Endothelial cell of umbilical vein (primary cell): ENCODE data around the gene DQX1. TPM values are rescaled to one million over a fixed set of nuclear protein-coding genes. Genes with fewer than 3 reads are reported as not detected.
A peak's percentile ranks its signal among the peaks of the same experiment; 100 is the strongest.

ENCODE experiments used
- BruUV-seq: library from RNA; stranded (reverse); fragments of 400-500 nt; replicated peaks from 2 replicates; lab custom pipeline; 2021; lab: Mats Ljungman, UMichigan
- CTCF ChIA-PET: fragments of 300-600, 350-600 bp; sonication (Branson Sonifier 250); formaldehyde crosslinking; loops from one replicate; lab custom pipeline; 2021; ENCODE audit warnings: antibody characterized with exemption, inconsistent platforms; lab: Charles Lee
- POLR2A ChIA-PET: fragments of 300-600, 350-600 bp; sonication (Branson Sonifier 250); formaldehyde crosslinking; loops from one replicate; lab custom pipeline; 2021; ENCODE audit warnings: antibody characterized with exemption, inconsistent platforms; lab: Charles Lee
- DNase-seq: peaks from one replicate; pipeline ENCODE4 v3.0.0-alpha.2; 2011; ENCODE audit warnings: low read depth, low spot score
- FAIRE-seq: peaks from 2 replicates; lab custom pipeline; 2011; peaks lifted over from hg19 to GRCh38; lab: Jason Lieb, UNC
- H2AFZ ChIP-seq: 2 replicates; pipeline ENCODE4 v1.6.0; 2012; ENCODE audit warnings: low read depth, low read length, control low read depth, inconsistent platforms
- H3K27ac ChIP-seq: 2 replicates; pipeline ENCODE4 v1.5.1; 2011; ENCODE audit warnings: low read depth, mild to moderate bottlenecking, control low read depth, low read length, moderate library complexity; ENCODE audit not compliant: insufficient read depth
- H3K27me3 ChIP-seq, 2 experiments: 2 replicates each; pipeline versions ENCODE4 v1.6.0 to v1.6.1; 2011; ENCODE audit warnings: low read length in 2 of 2, mixed read lengths in 1 of 2; ENCODE audit not compliant: control insufficient read depth in 2 of 2, insufficient read depth in 2 of 2
- H3K36me3 ChIP-seq, 2 experiments: 2 replicates in 1 of 2; 3 replicates in 1 of 2; pipeline ENCODE4 v1.5.1; 2011; ENCODE audit warnings: low read length in 2 of 2, mild to moderate bottlenecking in 1 of 2, moderate library complexity in 1 of 2; ENCODE audit not compliant: control insufficient read depth in 2 of 2, insufficient read depth in 2 of 2; ENCODE audit errors: extremely low read depth in 1 of 2
- H3K4me1 ChIP-seq: 3 replicates; pipeline ENCODE4 v1.5.1; 2011; ENCODE audit warnings: mild to moderate bottlenecking, low read length; ENCODE audit not compliant: control insufficient read depth, insufficient read depth; ENCODE audit errors: extremely low read depth
- H3K4me2 ChIP-seq: 2 replicates; pipeline ENCODE4 v1.6.1; 2011; ENCODE audit warnings: low read length, control low read depth, mixed read lengths; ENCODE audit not compliant: insufficient read depth
- H3K4me3 ChIP-seq, 3 experiments: fragments of 200-600 bp in 1 of 3; sonication (generic), shearing (Covaris generic) in 1 of 3; replicated peaks in 1 of 3; 2 replicates each; pipeline ENCODE4 v1.5.1; 2011 to 2016; ENCODE audit warnings: control low read depth in 3 of 3, low read length in 3 of 3, mild to moderate bottlenecking in 2 of 3, inconsistent platforms in 1 of 3, low read depth in 1 of 3, moderate library complexity in 1 of 3; ENCODE audit not compliant: insufficient read depth in 1 of 3
- H3K79me2 ChIP-seq: 2 replicates; pipeline ENCODE4 v1.6.0; 2012; ENCODE audit warnings: low read length, inconsistent platforms; ENCODE audit not compliant: control insufficient read depth, insufficient read depth
- H3K9ac ChIP-seq: replicated peaks from 2 replicates; pipeline ENCODE3; 2011; ENCODE audit warnings: low read length, control low read depth; ENCODE audit not compliant: insufficient read depth; ENCODE audit errors: extremely low read depth
- H3K9me1 ChIP-seq: replicated peaks from 3 replicates; pipeline ENCODE4 v1.6.0; 2011; ENCODE audit warnings: mild to moderate bottlenecking, low read length; ENCODE audit not compliant: control insufficient read depth, insufficient read depth; ENCODE audit errors: extremely low read depth
- H3K9me3 ChIP-seq: replicated peaks from 2 replicates; pipeline ENCODE4 v1.5.1; 2012; ENCODE audit warnings: low read length, inconsistent platforms; ENCODE audit not compliant: control insufficient read depth, insufficient read depth
- H4K20me1 ChIP-seq: replicated peaks from 2 replicates; pipeline ENCODE3; 2011; ENCODE audit warnings: mild to moderate bottlenecking, low read length; ENCODE audit not compliant: control insufficient read depth, insufficient read depth; ENCODE audit errors: extremely low read depth
- EZH2 ChIP-seq: IDR thresholded peaks from 2 replicates; pipeline ENCODE4 v1.6.1; 2012; ENCODE audit warnings: borderline replicate concordance, low read depth, mild to moderate bottlenecking, moderate library complexity, low read length, inconsistent platforms; ENCODE audit not compliant: severe bottlenecking
- GATA2 ChIP-seq: IDR thresholded peaks from 2 replicates; pipeline ENCODE4 v1.7.0; 2011; ENCODE audit warnings: low read depth, mild to moderate bottlenecking, moderate library complexity, mixed read lengths, low read length; ENCODE audit not compliant: insufficient read length, insufficient read depth
- JUN ChIP-seq: IDR thresholded peaks from 2 replicates; pipeline ENCODE4 v1.6.1; 2011; ENCODE audit warnings: borderline replicate concordance, low read depth; ENCODE audit not compliant: insufficient read length, insufficient read depth
- MAX ChIP-seq: IDR thresholded peaks from 2 replicates; pipeline ENCODE4 v1.6.1; 2011; ENCODE audit not compliant: insufficient read depth, insufficient read length
- MYC ChIP-seq: IDR thresholded peaks from one replicate; pipeline ENCODE4 v1.6.1; 2011; ENCODE audit warnings: mild to moderate bottlenecking, low read depth, low read length
- POLR2AphosphoS5 ChIP-seq: IDR thresholded peaks from 2 replicates; pipeline ENCODE4 v1.6.1; 2012; ENCODE audit warnings: low read depth, mild to moderate bottlenecking, control low read depth, low read length, moderate library complexity; ENCODE audit not compliant: insufficient read depth
- dilution Hi-C: fragments of 300-500 bp; cut with MboI; formaldehyde crosslinking; loops from one replicate; pipeline ENCODE4 v1.15.0; 2019; ENCODE audit warnings: low sequenced_read_pairs; ENCODE audit not compliant: extremely low pct_ligation_motif_present
- intact Hi-C: fragments of 100-400 bp; cut with micrococcal nuclease; formaldehyde crosslinking; loops from one replicate; pipeline ENCODE4 v1.10.0; 2022
- polyA plus RNA-seq, 4 experiments: library from polyadenylated mRNA; depleted of rRNA in 3 of 4; stranded (reverse) in 3 of 4; unstranded in 1 of 4; fragments of >200 nt; gene quantifications; 2 replicates each; pipeline versions ENCODE4 v1.2.1 to v1.2.3, GENCODE V29; 2011 to 2012; ENCODE audit warnings: missing spikeins in 1 of 4
- total RNA-seq: library from RNA; stranded (reverse); gene quantifications from 2 replicates; pipeline ENCODE4 v1.2.3, GENCODE V29; 2021

DQX1 gene
- total and polyA plus RNA-seq, 2 donors (not counting 3 experiments of a cell fraction or from before 2014, with no cell fraction given): 0.06 to 0.44 TPM

GRCh38 chr2:74510272-74510671 is 15.8 kb downstream of the DQX1 start:
- dilution Hi-C loops: no loop called here
- Histone ChIP-seq H3K36me3 (peaks cover 0 to 3% of the 10 kb centered on the region in 2 experiments), H4K20me1 (no peaks in the 10 kb centered on the region), H2AFZ (no peak overlapping the region), H3K4me3 (no peak overlapping the region), H3K4me2 (no peak overlapping the region), H3K79me2 (peaks cover 4% of the 10 kb centered on the region), H3K4me1 (peaks cover 15% of the 10 kb centered on the region), H3K9ac (no peak overlapping the region), H3K27ac (no peak overlapping the region), H3K9me3 (no peaks in the 10 kb centered on the region), H3K27me3 (peaks cover 55 to 68% of the 10 kb centered on the region in 2 experiments), H3K9me1 (no peaks in the 10 kb centered on the region)
- FAIRE-seq: no peak
- ChIA-PET POLR2A (interaction anchor here (0.6 kb wide), 1 partner anchor 39 kb away, joined by 3 read pairs; no protein-coding TSS in a partner anchor), CTCF (interaction anchor here (0.8 to 1.5 kb wide), 3 partner anchors 10 to 79 kb away, joined by 3 to 4 read pairs (median 3); no protein-coding TSS in a partner anchor)
- no TSS peak for BruUV-seq
- intact Hi-C loops: no loop called here
- no peak for DNase-seq
- TF ChIP-seq MYC: no peak
- TF ChIP-seq JUN: no peak
- TF ChIP-seq GATA2: no peak
- TF ChIP-seq MAX: no peak
- TF ChIP-seq POLR2AphosphoS5: no peak

- H3K4me2 ChIP-seq: peak overlapping the region; percentile 57
- peak overlapping the region; percentile 29 for H2AFZ ChIP-seq
- H4K20me1 ChIP-seq: no peaks in the 10 kb centered on the region
- ChIA-PET CTCF (interaction anchor here (0.6 to 2.5 kb wide), 4 partner anchors 24 to 86 kb away, joined by 3 to 15 read pairs (median 6); partner anchors contain the start of genes CCDC142 and TTC31), POLR2A (interaction anchor here (1.2 kb wide), 1 partner anchor 21 kb away, joined by 3 read pairs; the partner anchor contains the start of genes AUP1 and HTRA2)
- no peaks in the 10 kb centered on the region for H3K9me1 ChIP-seq
- FAIRE-seq (no peak), DNase-seq (peak; percentile 21)
- H3K27me3 ChIP-seq: peaks cover 36 to 46% of the 10 kb centered on the region in 2 experiments
- BruUV-seq: no TSS peak
- peak overlapping the region; percentile 69 for H3K9ac ChIP-seq
- peaks cover 4% of the 10 kb centered on the region for H3K79me2 ChIP-seq
- dilution Hi-C loops (no loop called here), intact Hi-C loops (loop anchor here (1.0 to 2.0 kb wide), 4 partner anchors 21 to 79 kb away; partner anchors contain the start of genes AUP1, DOK1, HTRA2 and TTC31)
- no peak for TF ChIP-seq GATA2
- peak; percentile 37 for TF ChIP-seq EZH2
- peaks cover 0 to 4% of the 10 kb centered on the region in 2 experiments for H3K36me3 ChIP-seq
- H3K9me3 ChIP-seq: no peaks in the 10 kb centered on the region
- H3K27ac ChIP-seq: no peak overlapping the region
- peaks cover 21% of the 10 kb centered on the region for H3K4me1 ChIP-seq
- peak overlapping the region; percentile 3 to 75 (median 37) for H3K4me3 ChIP-seq
Observed at GRCh38 chr2:74507926-74508520, 18.0 kb downstream of the DQX1 start.
